SK-N-SH (cell line): ENCODE results near the gene DSCAML1.

ENCODE experiments used
- CTCF ChIP-seq: fragments of 200-600 bp; sonication (generic); IDR thresholded peaks from 2 replicates; pipeline ENCODE4 v1.6.1; 2017; ENCODE audit warnings: antibody characterized with exemption, mild to moderate bottlenecking, moderate library complexity
- EP300 ChIP-seq, 2 experiments: IDR thresholded peaks; 2 replicates each; pipeline versions ENCODE4 v1.4.0 to v1.6.1; 2012; ENCODE audit warnings: borderline replicate concordance in 1 of 2, low read depth in 1 of 2, low read length in 1 of 2
- FOSL2 ChIP-seq: IDR thresholded peaks from 2 replicates; pipeline ENCODE4 v1.4.0; 2012; ENCODE audit warnings: low read depth, mild to moderate bottlenecking, moderate library complexity, borderline replicate concordance
- GABPA ChIP-seq: IDR thresholded peaks from 2 replicates; pipeline ENCODE4 v1.4.0; 2012; ENCODE audit warnings: low read depth, mild to moderate bottlenecking
- JUND ChIP-seq: IDR thresholded peaks from 2 replicates; pipeline ENCODE4 v1.4.0; 2012
- MXI1 ChIP-seq: IDR thresholded peaks from 2 replicates; pipeline ENCODE4 v1.6.1; 2012; ENCODE audit warnings: mild to moderate bottlenecking, low read depth, low read length, improper control_type of control experiment
- NRF1 ChIP-seq: IDR thresholded peaks from 2 replicates; pipeline ENCODE4 v1.6.1; 2012; ENCODE audit warnings: low read depth, mild to moderate bottlenecking, low read length
- POLR2AphosphoS5 ChIP-seq: IDR thresholded peaks from 2 replicates; pipeline ENCODE4 v1.6.1; 2012; ENCODE audit warnings: low read depth, low read length
- RAD21 ChIP-seq: IDR thresholded peaks from 2 replicates; pipeline ENCODE4 v1.6.1; 2012; ENCODE audit warnings: mild to moderate bottlenecking, low read length
- TAF1 ChIP-seq: IDR thresholded peaks from 2 replicates; pipeline ENCODE4 v1.6.1; 2012; ENCODE audit warnings: low read depth, mild to moderate bottlenecking, low read length, moderate library complexity, borderline replicate concordance
- TEAD4 ChIP-seq: IDR thresholded peaks from 2 replicates; pipeline ENCODE4 v1.4.0; 2012; ENCODE audit warnings: mild to moderate bottlenecking, borderline replicate concordance; ENCODE audit not compliant: insufficient read depth
- TF ChIP-seq, protein P1 (sequence below): IDR thresholded peaks from 2 replicates; pipeline ENCODE4 v1.4.0; 2012; ENCODE audit warnings: low read depth, borderline replicate concordance
- TF ChIP-seq, protein P2 (sequence below): IDR thresholded peaks from 2 replicates; pipeline ENCODE4 v1.6.1; 2012; ENCODE audit warnings: mild to moderate bottlenecking, low read depth, low read length, moderate library complexity

DNA sequence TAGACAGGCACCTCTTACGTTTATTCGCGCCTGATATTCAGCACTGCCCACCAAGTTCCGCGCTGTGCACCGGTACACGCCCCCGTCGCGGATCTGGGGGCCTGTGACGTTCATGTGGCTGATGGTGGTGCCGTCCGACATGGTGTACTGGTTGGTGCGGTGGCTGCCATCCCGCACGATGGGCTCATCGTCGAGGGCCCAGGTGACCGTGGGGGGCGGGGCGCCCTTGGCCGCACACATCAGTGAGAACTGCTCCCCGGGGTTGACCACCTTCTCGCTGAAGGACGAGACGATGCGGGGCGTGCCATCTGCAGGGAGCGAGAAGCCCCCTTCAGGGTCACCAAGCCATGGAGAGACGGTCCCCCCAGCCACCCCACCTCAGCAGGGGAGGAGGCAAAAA is 278.6 kb downstream of the DSCAML1 start:
- no peak for TF ChIP-seq EP300 (IDR thresholded peaks at IDR 0.05; ENCODE audit: borderline replicate concordance in 1 of 2, low read depth in 1 of 2, low read length in 1 of 2)
- TF ChIP-seq RAD21: no peak
- no peak for TF ChIP-seq CTCF
- TF ChIP-seq MXI1: no peak
- no peak for TF ChIP-seq POLR2AphosphoS5
- no peak for TF ChIP-seq GABPA
- TF ChIP-seq TAF1: no peak
- TF ChIP-seq FOSL2: no peak
- no peak for TF ChIP-seq JUND
- no peak for TF ChIP-seq NRF1
- TF ChIP-seq, protein P1, sequence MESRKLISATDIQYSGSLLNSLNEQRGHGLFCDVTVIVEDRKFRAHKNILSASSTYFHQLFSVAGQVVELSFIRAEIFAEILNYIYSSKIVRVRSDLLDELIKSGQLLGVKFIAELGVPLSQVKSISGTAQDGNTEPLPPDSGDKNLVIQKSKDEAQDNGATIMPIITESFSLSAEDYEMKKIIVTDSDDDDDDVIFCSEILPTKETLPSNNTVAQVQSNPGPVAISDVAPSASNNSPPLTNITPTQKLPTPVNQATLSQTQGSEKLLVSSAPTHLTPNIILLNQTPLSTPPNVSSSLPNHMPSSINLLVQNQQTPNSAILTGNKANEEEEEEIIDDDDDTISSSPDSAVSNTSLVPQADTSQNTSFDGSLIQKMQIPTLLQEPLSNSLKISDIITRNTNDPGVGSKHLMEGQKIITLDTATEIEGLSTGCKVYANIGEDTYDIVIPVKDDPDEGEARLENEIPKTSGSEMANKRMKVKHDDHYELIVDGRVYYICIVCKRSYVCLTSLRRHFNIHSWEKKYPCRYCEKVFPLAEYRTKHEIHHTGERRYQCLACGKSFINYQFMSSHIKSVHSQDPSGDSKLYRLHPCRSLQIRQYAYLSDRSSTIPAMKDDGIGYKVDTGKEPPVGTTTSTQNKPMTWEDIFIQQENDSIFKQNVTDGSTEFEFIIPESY: no peak
- no peak for TF ChIP-seq TEAD4
- TF ChIP-seq, protein P2, sequence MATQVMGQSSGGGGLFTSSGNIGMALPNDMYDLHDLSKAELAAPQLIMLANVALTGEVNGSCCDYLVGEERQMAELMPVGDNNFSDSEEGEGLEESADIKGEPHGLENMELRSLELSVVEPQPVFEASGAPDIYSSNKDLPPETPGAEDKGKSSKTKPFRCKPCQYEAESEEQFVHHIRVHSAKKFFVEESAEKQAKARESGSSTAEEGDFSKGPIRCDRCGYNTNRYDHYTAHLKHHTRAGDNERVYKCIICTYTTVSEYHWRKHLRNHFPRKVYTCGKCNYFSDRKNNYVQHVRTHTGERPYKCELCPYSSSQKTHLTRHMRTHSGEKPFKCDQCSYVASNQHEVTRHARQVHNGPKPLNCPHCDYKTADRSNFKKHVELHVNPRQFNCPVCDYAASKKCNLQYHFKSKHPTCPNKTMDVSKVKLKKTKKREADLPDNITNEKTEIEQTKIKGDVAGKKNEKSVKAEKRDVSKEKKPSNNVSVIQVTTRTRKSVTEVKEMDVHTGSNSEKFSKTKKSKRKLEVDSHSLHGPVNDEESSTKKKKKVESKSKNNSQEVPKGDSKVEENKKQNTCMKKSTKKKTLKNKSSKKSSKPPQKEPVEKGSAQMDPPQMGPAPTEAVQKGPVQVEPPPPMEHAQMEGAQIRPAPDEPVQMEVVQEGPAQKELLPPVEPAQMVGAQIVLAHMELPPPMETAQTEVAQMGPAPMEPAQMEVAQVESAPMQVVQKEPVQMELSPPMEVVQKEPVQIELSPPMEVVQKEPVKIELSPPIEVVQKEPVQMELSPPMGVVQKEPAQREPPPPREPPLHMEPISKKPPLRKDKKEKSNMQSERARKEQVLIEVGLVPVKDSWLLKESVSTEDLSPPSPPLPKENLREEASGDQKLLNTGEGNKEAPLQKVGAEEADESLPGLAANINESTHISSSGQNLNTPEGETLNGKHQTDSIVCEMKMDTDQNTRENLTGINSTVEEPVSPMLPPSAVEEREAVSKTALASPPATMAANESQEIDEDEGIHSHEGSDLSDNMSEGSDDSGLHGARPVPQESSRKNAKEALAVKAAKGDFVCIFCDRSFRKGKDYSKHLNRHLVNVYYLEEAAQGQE: no peak
